Large intestine (tissue), 3 donors: ENCODE measurements around the gene LSM10. TPM values are rescaled to one million over a fixed set of nuclear protein-coding genes. Genes with fewer than 3 reads are reported as not detected.

Experiments used
- DNase-seq, 2 donors: peaks; one replicate each; pipeline versions ENCODE4 v3.0.0 to v3.0.0-alpha.2; 2013
- H3K27ac ChIP-seq: one replicate; pipeline ENCODE4 v1.5.1; 2013; ENCODE audit warnings: low read length
- H3K27me3 ChIP-seq: 2 replicates; pipeline ENCODE4 v1.6.1; 2013; ENCODE audit warnings: low read length; ENCODE audit not compliant: control insufficient read depth, insufficient read depth
- H3K36me3 ChIP-seq: 2 replicates; pipeline ENCODE4 v1.6.1; 2013; ENCODE audit warnings: low read length; ENCODE audit not compliant: control insufficient read depth, insufficient read depth
- H3K4me1 ChIP-seq: one replicate; pipeline ENCODE4 v1.6.1; 2013; ENCODE audit warnings: low read length; ENCODE audit not compliant: control insufficient read depth, insufficient read depth
- H3K4me3 ChIP-seq: one replicate; pipeline ENCODE4 v1.5.1; 2013; ENCODE audit warnings: low read length
- H3K9me3 ChIP-seq: one replicate; pipeline ENCODE4 v1.6.1; 2013; ENCODE audit warnings: mild to moderate bottlenecking, low read depth, low read length, moderate library complexity; ENCODE audit not compliant: control insufficient read depth
- WGBS: methylation state at CpG from one replicate; pipeline ENCODE4 v1.1.5; 2013; ENCODE audit warnings: low lambda C conversion rate; ENCODE audit not compliant: insufficient coverage; 5-methylcytosine and 5-hydroxymethylcytosine counted together
- polyA plus RNA-seq: library from polyadenylated mRNA; unstranded; fragments of 120-200 nt; gene quantifications from one replicate; pipeline ENCODE4 v1.2.1, GENCODE V29; 2013

Gene LSM10
- polyA plus RNA-seq, 1 donor: 28.3 TPM

- no peak overlapping the region for H3K4me3 ChIP-seq
- H3K27me3 ChIP-seq: no peaks in the 10 kb centered on the region
- H3K36me3 ChIP-seq: peaks cover 24% of the 10 kb centered on the region
- H3K4me1 ChIP-seq: no peaks in the 10 kb centered on the region
- no peak for DNase-seq
- no CpG with 5 or more reads among the region's 6 CpGs for WGBS
- H3K9me3 ChIP-seq: no peaks in the 10 kb centered on the region
- no peak overlapping the region for H3K27ac ChIP-seq
These were observed 1.3 kb downstream of the LSM10 start for GRCh38 chr1:36396359-36396758.

GRCh38 chr1:36393686-36394085 is 4.0 kb downstream of the LSM10 start:
- DNase-seq: no peak
- WGBS: no CpG with 5 or more reads among the region's 19 CpGs
- no peaks in the 10 kb centered on the region for H3K27me3 ChIP-seq
- no peaks in the 10 kb centered on the region for H3K4me1 ChIP-seq
- no peak overlapping the region for H3K27ac ChIP-seq
- H3K36me3 ChIP-seq: peaks cover 32% of the 10 kb centered on the region
- H3K4me3 ChIP-seq: no peak overlapping the region
- H3K9me3 ChIP-seq: no peaks in the 10 kb centered on the region

- Histone ChIP-seq H3K9me3 (no peaks in the 10 kb centered on the region), H3K4me3 (no peak overlapping the region), H3K27me3 (no peaks in the 10 kb centered on the region), H3K27ac (no peak overlapping the region), H3K4me1 (peaks cover 4% of the 10 kb centered on the region), H3K36me3 (peaks cover 32% of the 10 kb centered on the region)
- WGBS: no CpG with 5 or more reads among the region's 4 CpGs
- no peak for DNase-seq
These were observed 4.9 kb downstream of the LSM10 start for GRCh38 chr1:36392836-36393235.

DNA sequence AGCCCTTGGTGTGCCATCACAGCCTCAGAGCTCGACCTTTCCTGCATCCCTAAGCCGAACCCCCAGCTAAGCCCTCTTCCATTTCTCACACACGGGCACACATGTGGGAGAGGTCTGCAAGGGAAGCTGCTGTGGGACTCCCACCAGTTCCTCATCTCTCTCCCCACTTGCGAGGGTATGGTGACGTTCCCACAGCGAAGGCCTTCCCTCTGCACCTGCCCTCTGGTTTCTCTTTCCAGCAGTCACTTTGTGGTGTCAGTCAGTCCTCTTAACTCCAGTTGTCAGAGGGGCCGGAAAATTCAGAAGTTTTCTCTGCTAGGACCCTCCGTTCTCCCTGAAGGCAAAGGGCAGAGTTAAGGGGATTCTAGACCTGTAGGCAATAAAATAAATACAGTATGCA is 6.4 kb downstream of the LSM10 start:
- no peak for DNase-seq
- Histone ChIP-seq H3K27ac (no peak overlapping the region), H3K36me3 (peaks cover 32% of the 10 kb centered on the region), H3K4me1 (peaks cover 17% of the 10 kb centered on the region), H3K27me3 (no peaks in the 10 kb centered on the region), H3K9me3 (no peaks in the 10 kb centered on the region), H3K4me3 (no peak overlapping the region)
- no CpG with 5 or more reads among the region's 8 CpGs for WGBS

- DNase-seq: no peak
- Histone ChIP-seq H3K4me1 (peaks cover 17% of the 10 kb centered on the region), H3K27ac (no peak overlapping the region), H3K4me3 (no peak overlapping the region), H3K36me3 (peaks cover 32% of the 10 kb centered on the region), H3K9me3 (no peaks in the 10 kb centered on the region), H3K27me3 (no peaks in the 10 kb centered on the region)
- no CpG with 5 or more reads among the region's 2 CpGs for WGBS
These were observed 7.3 kb downstream of the LSM10 start for GRCh38 chr1:36390411-36390810.

- no peaks in the 10 kb centered on the region for H3K9me3 ChIP-seq
- WGBS: no CpG with 5 or more reads among the region's 1 CpG
- DNase-seq: no peak
- peaks cover 17% of the 10 kb centered on the region for H3K4me1 ChIP-seq
- H3K36me3 ChIP-seq: peaks cover 32% of the 10 kb centered on the region
- H3K27ac ChIP-seq: no peak overlapping the region
- no peak overlapping the region for H3K4me3 ChIP-seq
- no peaks in the 10 kb centered on the region for H3K27me3 ChIP-seq
These were observed 7.7 kb downstream of the LSM10 start for GRCh38 chr1:36389999-36390398.

DNA sequence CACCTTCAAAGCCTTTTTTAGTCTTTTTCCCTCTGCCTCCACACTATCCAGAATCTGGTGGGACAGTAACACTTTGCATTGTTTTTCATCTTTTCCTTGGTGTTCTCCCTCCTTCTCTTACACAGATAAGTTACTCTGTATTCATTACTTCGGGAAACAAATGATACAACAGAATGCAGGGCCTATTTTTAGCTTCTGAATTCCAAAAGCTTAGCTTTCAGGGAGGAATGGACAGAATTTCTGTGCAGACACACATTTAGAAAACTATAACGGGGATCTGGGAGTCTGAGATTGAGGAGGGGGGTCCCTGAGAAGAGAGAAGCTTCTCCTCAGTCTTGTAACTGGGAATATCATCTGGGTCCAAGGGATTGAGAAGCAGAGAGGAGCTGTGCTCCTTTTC is 8.4 kb downstream of the LSM10 start:
- DNase-seq: no peak
- H3K36me3 ChIP-seq: peaks cover 32% of the 10 kb centered on the region
- no peaks in the 10 kb centered on the region for H3K27me3 ChIP-seq
- H3K9me3 ChIP-seq: no peaks in the 10 kb centered on the region
- H3K27ac ChIP-seq: no peak overlapping the region
- no peak overlapping the region for H3K4me3 ChIP-seq
- peaks cover 21% of the 10 kb centered on the region for H3K4me1 ChIP-seq
- WGBS: 100% methylated on average over 1 of the region's 2 CpGs

DNA sequence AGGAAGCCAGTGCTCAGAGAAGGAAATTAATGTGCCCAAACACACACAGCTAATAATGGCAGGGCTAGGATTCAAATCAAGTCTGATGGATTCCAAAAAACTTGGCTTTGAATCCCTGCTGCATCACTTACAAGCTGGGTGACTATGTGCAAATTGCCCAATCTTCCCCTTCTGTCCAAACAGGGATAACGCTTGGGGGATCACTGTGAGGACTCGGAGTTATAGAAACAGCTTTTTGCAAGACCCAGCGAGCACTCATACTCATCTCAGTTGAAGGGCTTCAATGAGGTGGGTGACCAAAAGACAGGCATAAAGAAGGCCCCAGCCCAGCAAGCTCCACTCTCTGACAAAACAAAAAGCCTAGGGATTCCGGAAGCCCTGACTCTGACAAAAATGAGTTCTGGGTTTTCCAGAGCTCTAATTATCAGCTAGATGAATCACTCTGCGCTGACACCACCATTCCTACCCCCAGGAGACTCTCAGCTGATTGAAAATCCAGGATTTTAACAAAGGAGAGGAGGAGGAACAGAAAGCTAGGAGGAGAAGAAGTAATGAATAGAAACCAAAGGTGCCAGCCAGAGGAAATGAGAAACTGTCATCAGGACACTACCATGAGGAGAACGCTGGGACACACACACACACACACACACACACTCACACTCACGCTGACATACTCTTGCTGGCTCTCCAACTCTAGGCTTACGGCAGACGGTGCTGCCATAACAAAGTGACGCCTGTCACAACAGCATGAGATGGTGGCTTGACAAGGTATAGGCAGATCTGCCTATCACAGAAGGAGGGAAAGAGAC is 10.4 kb downstream of the LSM10 start:
- no peaks in the 10 kb centered on the region for H3K27me3 ChIP-seq
- peak overlapping the region; percentile 44 for H3K4me3 ChIP-seq
- H3K9me3 ChIP-seq: no peaks in the 10 kb centered on the region
- no CpG with 5 or more reads among the region's 10 CpGs for whole genome bisulfite sequencing
- peaks cover 15% of the 10 kb centered on the region for H3K36me3 ChIP-seq
- peaks cover 27% of the 10 kb centered on the region for H3K4me1 ChIP-seq
- DNase-seq: peak in 1 of 2 donors; percentile 52
- peak overlapping the region; percentile 97 for H3K27ac ChIP-seq

- no peaks in the 10 kb centered on the region for H3K27me3 ChIP-seq
- peaks cover 9% of the 10 kb centered on the region for H3K36me3 ChIP-seq
- WGBS: no CpG with 5 or more reads among the region's 14 CpGs
- peak overlapping the region; percentile 44 for H3K4me3 ChIP-seq
- H3K9me3 ChIP-seq: no peaks in the 10 kb centered on the region
- peak overlapping the region; percentile 97 for H3K27ac ChIP-seq
- peaks cover 27% of the 10 kb centered on the region for H3K4me1 ChIP-seq
- peak; percentile 97 to 99 for DNase-seq
These were observed 11.2 kb downstream of the LSM10 start for GRCh38 chr1:36386265-36387140.

DNA sequence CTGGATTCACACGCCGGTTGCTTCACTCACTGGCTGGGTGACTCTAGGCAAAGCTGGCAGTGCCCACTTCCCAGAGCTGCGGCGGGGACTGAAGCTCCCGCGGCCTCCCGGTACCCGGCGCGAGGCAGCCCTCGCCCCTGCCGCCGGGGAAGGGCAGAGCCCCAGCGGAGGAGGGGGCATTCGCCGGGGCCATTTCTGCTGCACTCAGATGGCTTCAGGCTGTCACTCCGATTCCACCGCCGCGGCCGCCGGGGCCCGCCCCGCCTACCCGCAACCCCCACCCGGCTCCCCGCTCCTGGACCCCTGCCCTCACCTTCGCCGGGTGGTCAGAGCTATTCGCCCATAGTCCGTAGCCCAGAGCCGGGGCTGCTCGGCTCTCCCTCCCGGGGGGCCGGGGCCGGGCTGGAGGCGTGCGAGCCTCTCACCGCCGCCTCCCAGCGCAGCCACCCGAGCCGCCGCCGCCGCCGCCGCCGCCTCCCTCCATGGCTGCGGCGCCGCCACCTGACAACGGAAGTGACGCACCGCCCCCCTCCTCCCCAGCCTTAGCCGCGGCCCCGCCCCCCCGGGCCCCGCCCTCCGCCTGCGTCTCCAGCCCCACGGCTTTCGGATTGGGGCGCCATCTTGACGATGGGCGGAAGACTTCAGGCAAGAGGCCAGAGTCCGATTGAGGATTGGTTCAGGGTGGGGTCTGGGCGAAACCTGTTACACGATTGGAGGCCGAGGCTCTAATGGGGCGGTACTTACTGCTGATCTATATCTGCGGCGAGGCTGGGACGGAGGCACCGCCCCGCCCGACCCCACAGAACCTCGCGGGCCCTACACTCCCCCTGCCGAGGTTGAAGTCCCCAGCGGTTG is 12.1 kb downstream of the LSM10 start, which contains the start of gene STK40:
STK40 (minus strand) TSS at position 515 of the 855 bp plus-strand sequence. CDS start 24,592 bp downstream, outside the sequence.
- peaks cover under 1% of the 10 kb centered on the region for H3K36me3 ChIP-seq
- peak within 1 kb of the TSS; percentile 72 for H3K4me3 ChIP-seq
- DNase-seq: peak; percentile 99 to 100
- H3K27ac ChIP-seq: peak within 1 kb of the TSS; percentile 97
- H3K9me3 ChIP-seq: no peaks in the 10 kb centered on the region
- WGBS: no CpG with 5 or more reads among the region's 82 CpGs
- no peaks in the 10 kb centered on the region for H3K27me3 ChIP-seq
- H3K4me1 ChIP-seq: peaks cover 31% of the 10 kb centered on the region
